HepG2 (cell line): ENCODE measurements around the gene FAT1. TPM values are rescaled to one million over a fixed set of nuclear protein-coding genes. Genes with fewer than 3 reads are reported as not detected.
A peak's percentile ranks its signal among the peaks of the same experiment; 100 is the strongest.

Source experiments
- ATAD3A ChIP-seq: sonication (generic); formaldehyde crosslinking; IDR thresholded peaks from 2 replicates; pipeline ENCODE4 v1.4.0; 2020; ENCODE audit warnings: missing genetic modification reagents
- FOXP1 ChIP-seq, 2 experiments: fragments of 450-650 bp in 1 of 2; IDR thresholded peaks; 2 replicates each; pipeline ENCODE4 v1.6.1; 2017 to 2018; ENCODE audit warnings: antibody characterized with exemption in 1 of 2
- GPBP1L1 ChIP-seq: sonication (generic); formaldehyde crosslinking; IDR thresholded peaks from 2 replicates; pipeline ENCODE4 v1.5.0; 2020; ENCODE audit warnings: mild to moderate bottlenecking, missing genetic modification reagents
- HES4 ChIP-seq: sonication (generic); formaldehyde crosslinking; IDR thresholded peaks from 2 replicates; pipeline ENCODE4 v1.9.0; 2021; ENCODE audit warnings: mild to moderate bottlenecking, missing genetic modification reagents, borderline replicate concordance
- HNRNPUL1 ChIP-seq: fragments of 200-400 bp; formaldehyde crosslinking; IDR thresholded peaks from 2 replicates; pipeline ENCODE4 v1.6.1; 2017; ENCODE audit warnings: low read depth, mild to moderate bottlenecking, low read length, moderate library complexity
- KLF12 ChIP-seq: sonication (generic); formaldehyde crosslinking; IDR thresholded peaks from 2 replicates; pipeline ENCODE4 v1.4.0; 2020; ENCODE audit warnings: missing genetic modification reagents, borderline replicate concordance
- MED8 ChIP-seq: sonication (generic); formaldehyde crosslinking; IDR thresholded peaks from 2 replicates; pipeline ENCODE4 v1.8.1; 2023; ENCODE audit warnings: mild to moderate bottlenecking, missing genetic modification reagents; ENCODE audit not compliant: insufficient replicate concordance
- REPIN1 ChIP-seq: sonication (generic); formaldehyde crosslinking; IDR thresholded peaks from 2 replicates; pipeline ENCODE4 v1.8.0; 2022; ENCODE audit warnings: missing genetic modification reagents, low read depth, mild to moderate bottlenecking, borderline replicate concordance
- REXO4 ChIP-seq: sonication (generic); formaldehyde crosslinking; IDR thresholded peaks from 2 replicates; pipeline ENCODE4 v1.8.0; 2022; ENCODE audit warnings: missing genetic modification reagents, mild to moderate bottlenecking, borderline replicate concordance
- SPEN ChIP-seq: sonication (generic); formaldehyde crosslinking; IDR thresholded peaks from 2 replicates; pipeline ENCODE4 v1.5.1; 2020; ENCODE audit warnings: low read depth, mild to moderate bottlenecking, missing genetic modification reagents
- TGIF2 ChIP-seq: IDR thresholded peaks from 2 replicates; pipeline ENCODE4 v1.6.1; 2016; ENCODE audit warnings: control low read depth, missing compliant biosample characterization
- THAP7 ChIP-seq: sonication (generic); formaldehyde crosslinking; IDR thresholded peaks from 2 replicates; pipeline ENCODE4 v1.8.1; 2023; ENCODE audit warnings: mild to moderate bottlenecking, missing genetic modification reagents
- ZBTB46 ChIP-seq: sonication (generic); formaldehyde crosslinking; IDR thresholded peaks from 2 replicates; pipeline ENCODE4 v1.4.0; 2020; ENCODE audit warnings: mild to moderate bottlenecking, missing genetic modification reagents, borderline replicate concordance
- ZC3H13 ChIP-seq: sonication (generic); formaldehyde crosslinking; IDR thresholded peaks from 2 replicates; pipeline ENCODE4 v1.8.1; 2023; ENCODE audit warnings: mild to moderate bottlenecking, missing genetic modification reagents, moderate library complexity
- ZEB1 ChIP-seq: IDR thresholded peaks from 2 replicates; pipeline ENCODE4 v1.6.1; 2012; ENCODE audit warnings: mild to moderate bottlenecking, low read depth, inconsistent platforms; ENCODE audit not compliant: insufficient replicate concordance
- ZNF33B ChIP-seq: sonication (generic); formaldehyde crosslinking; IDR thresholded peaks from 2 replicates; pipeline ENCODE4 v1.5.1; 2020; ENCODE audit warnings: mild to moderate bottlenecking, missing genetic modification reagents
- ZNF432 ChIP-seq: sonication (generic); formaldehyde crosslinking; IDR thresholded peaks from 2 replicates; pipeline ENCODE4 v1.5.0; 2020; ENCODE audit warnings: missing genetic modification reagents, mild to moderate bottlenecking, borderline replicate concordance
- ZNF670 ChIP-seq: sonication (generic); formaldehyde crosslinking; IDR thresholded peaks from 2 replicates; pipeline ENCODE4 v1.8.0; 2022; ENCODE audit warnings: mild to moderate bottlenecking, missing genetic modification reagents, borderline replicate concordance
- ZZZ3 ChIP-seq: sonication (generic); formaldehyde crosslinking; IDR thresholded peaks from 2 replicates; pipeline ENCODE4 v1.4.0; 2020; ENCODE audit warnings: missing genetic modification reagents, mild to moderate bottlenecking, borderline replicate concordance
- polyA plus RNA-seq, 8 experiments: library from polyadenylated mRNA; depleted of rRNA in 3 of 8; stranded (reverse) in 7 of 8; unstranded in 1 of 8; fragments of >200 nt; fragmentation: Illumina TruSeq in 4 of 8; extraction: Trizol in 4 of 8; gene quantifications; 2 replicates each; pipeline versions ENCODE4 v1.2.1 to v1.2.3, GENCODE V29; 2011 to 2016; ENCODE audit warnings: low read depth in 4 of 8, missing spikeins in 1 of 8, mixed read lengths in 1 of 8; ENCODE audit not compliant: insufficient read depth in 1 of 8
- total RNA-seq, 5 experiments: library from RNA; depleted of rRNA; stranded (reverse); fragments of >200 nt; fragmentation: Illumina TruSeq; extraction: Trizol; gene quantifications; 2 replicates each; pipeline ENCODE4 v1.2.3, GENCODE V29; 2016; ENCODE audit warnings: low read depth in 1 of 5
- TF ChIP-seq, protein P1 (sequence below): IDR thresholded peaks from 2 replicates; pipeline ENCODE4 v1.6.1; 2012; ENCODE audit warnings: inconsistent platforms
- TF ChIP-seq, protein P2 (sequence below): IDR thresholded peaks from 2 replicates; pipeline ENCODE4 v1.6.1; 2016; ENCODE audit warnings: mild to moderate bottlenecking
- TF ChIP-seq, protein P3 (sequence below): sonication (generic); formaldehyde crosslinking; conservative IDR thresholded peaks from 2 replicates; pipeline ENCODE4 v1.8.0; 2022; ENCODE audit warnings: mild to moderate bottlenecking, moderate library complexity, missing genetic modification reagents

The FAT1 gene
- total and polyA plus RNA-seq, 2 of the 13 experiments (the other 11 are each of a cell fraction or from before 2014, with no cell fraction given) = 185 to 216 TPM

DNA sequence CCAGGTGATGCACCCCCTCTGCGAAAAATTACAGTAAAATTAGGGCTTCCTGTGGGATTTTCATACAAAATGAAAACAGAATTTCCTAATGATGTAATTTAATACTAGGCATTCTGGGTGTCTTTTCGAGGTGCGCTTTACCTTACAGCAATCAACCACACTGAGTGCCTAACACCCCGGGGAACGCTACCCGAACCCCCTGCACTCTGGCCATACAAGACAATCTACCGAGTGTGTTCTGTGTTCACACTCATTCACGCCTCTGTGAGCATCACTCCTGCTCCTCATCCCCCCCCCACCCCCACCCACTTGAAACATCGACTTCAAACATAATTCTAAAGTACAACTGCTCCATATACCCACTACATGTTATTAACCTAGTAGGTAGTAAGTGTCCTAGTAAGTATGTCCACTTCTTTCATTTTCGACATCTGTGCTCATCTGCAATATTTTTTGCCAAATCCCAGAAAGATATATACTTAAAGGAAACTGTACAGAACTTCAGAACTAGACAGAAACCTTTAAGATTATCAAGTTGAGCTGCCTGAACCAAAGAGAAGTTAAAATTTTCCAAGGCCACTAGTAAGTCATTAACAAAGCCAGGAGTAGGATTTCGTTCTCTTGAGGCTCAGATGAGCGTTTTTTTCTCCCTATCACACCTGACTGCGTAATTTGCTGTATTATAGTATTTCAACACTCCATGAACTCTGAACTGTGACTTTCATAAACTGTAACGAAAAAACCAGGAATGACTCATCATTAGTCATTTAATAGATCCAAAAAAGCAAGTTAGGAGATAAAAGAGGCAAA lies 80.0 kb downstream of the FAT1 start (continued):
- TF ChIP-seq, protein P1, sequence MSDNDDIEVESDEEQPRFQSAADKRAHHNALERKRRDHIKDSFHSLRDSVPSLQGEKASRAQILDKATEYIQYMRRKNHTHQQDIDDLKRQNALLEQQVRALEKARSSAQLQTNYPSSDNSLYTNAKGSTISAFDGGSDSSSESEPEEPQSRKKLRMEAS = no peak
- TF ChIP-seq HNRNPUL1 = no peak
- no peak for TF ChIP-seq REPIN1 (CRISPR knock-in tag)
- TF ChIP-seq ZNF33B = no peak
- no peak for TF ChIP-seq SPEN (CRISPR knock-in tag)
- no peak for TF ChIP-seq ATAD3A (CRISPR knock-in tag)
- TF ChIP-seq HES4 (CRISPR knock-in tag) = no peak
- no peak for TF ChIP-seq FOXP1 (IDR thresholded peaks at IDR 0.05)
- peak; percentile 55; the same call in 1 of the 2 replicates for TF ChIP-seq FOXP1 (CRISPR knock-in tag; IDR thresholded peaks at IDR 0.05)
- TF ChIP-seq ZZZ3 (CRISPR knock-in tag) = no peak
- TF ChIP-seq ZNF432 (CRISPR knock-in tag) = no peak
- TF ChIP-seq THAP7 (CRISPR knock-in tag) = no peak
- no peak for TF ChIP-seq GPBP1L1 (CRISPR knock-in tag)
- no peak for TF ChIP-seq KLF12
- TF ChIP-seq, protein P2, sequence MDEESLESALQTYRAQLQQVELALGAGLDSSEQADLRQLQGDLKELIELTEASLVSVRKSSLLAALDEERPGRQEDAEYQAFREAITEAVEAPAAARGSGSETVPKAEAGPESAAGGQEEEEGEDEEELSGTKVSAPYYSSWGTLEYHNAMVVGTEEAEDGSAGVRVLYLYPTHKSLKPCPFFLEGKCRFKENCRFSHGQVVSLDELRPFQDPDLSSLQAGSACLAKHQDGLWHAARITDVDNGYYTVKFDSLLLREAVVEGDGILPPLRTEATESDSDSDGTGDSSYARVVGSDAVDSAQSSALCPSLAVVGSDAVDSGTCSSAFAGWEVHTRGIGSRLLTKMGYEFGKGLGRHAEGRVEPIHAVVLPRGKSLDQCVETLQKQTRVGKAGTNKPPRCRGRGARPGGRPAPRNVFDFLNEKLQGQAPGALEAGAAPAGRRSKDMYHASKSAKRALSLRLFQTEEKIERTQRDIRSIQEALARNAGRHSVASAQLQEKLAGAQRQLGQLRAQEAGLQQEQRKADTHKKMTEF (CRISPR knock-in tag) = peak; percentile 41; the same call in 1 of the 2 replicates
- TF ChIP-seq TGIF2 (CRISPR knock-in tag) = no peak
- TF ChIP-seq ZBTB46 (CRISPR knock-in tag) = no peak
- TF ChIP-seq REXO4 (CRISPR knock-in tag) = no peak
- TF ChIP-seq ZNF670 (CRISPR knock-in tag) = no peak
- TF ChIP-seq MED8 (CRISPR knock-in tag) = no peak
- peak; percentile 41 for TF ChIP-seq ZEB1
- TF ChIP-seq, protein P3, sequence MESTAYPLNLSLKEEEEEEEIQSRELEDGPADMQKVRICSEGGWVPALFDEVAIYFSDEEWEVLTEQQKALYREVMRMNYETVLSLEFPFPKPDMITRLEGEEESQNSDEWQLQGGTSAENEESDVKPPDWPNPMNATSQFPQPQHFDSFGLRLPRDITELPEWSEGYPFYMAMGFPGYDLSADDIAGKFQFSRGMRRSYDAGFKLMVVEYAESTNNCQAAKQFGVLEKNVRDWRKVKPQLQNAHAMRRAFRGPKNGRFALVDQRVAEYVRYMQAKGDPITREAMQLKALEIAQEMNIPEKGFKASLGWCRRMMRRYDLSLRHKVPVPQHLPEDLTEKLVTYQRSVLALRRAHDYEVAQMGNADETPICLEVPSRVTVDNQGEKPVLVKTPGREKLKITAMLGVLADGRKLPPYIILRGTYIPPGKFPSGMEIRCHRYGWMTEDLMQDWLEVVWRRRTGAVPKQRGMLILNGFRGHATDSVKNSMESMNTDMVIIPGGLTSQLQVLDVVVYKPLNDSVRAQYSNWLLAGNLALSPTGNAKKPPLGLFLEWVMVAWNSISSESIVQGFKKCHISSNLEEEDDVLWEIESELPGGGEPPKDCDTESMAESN (CRISPR knock-in tag) = no peak
- no peak for TF ChIP-seq ZC3H13 (CRISPR knock-in tag)
